ENCODE data around the gene CFAP74.

Gene CFAP74

GRCh38 chr1:1969505-1969900 lies 34.1 kb downstream of the CFAP74 start:
- no peak overlapping the region for H3K27ac ChIP-seq (ENCODE audit: low read depth, low read length)
- no CpG with 5 or more reads among the region's 10 CpGs for WGBS (ENCODE audit: extremely low coverage, insufficient coverage, low lambda C conversion rate)
- H3K27me3 ChIP-seq (ENCODE audit: insufficient read depth, low read length, poor library complexity): no peaks in the 10 kb centered on the region
- no peak overlapping the region for H3K4ac ChIP-seq (ENCODE audit: low read depth, low read length)
- H3K79me1 ChIP-seq (ENCODE audit: low read length): no peaks in the 10 kb centered on the region
- H2BK120ac ChIP-seq (ENCODE audit: low read depth, low read length): no peak overlapping the region
- H3K9ac ChIP-seq (ENCODE audit: low read length): no peak overlapping the region
- DNase-seq: no peak
- no peak overlapping the region for H3K18ac ChIP-seq (ENCODE audit: low read length)
- H3K4me1 ChIP-seq (ENCODE audit: control insufficient read depth, low read depth, low read length): no peaks in the 10 kb centered on the region
- H4K8ac ChIP-seq (ENCODE audit: low read depth, low read length): no peak overlapping the region
- no peak overlapping the region for H2BK15ac ChIP-seq (replicated peaks; ENCODE audit: low read depth)
- no peak overlapping the region for H2BK5ac ChIP-seq (ENCODE audit: low read length)
- H3K23ac ChIP-seq (ENCODE audit: low read length): no peak overlapping the region
- no peak overlapping the region for H4K5ac ChIP-seq (ENCODE audit: low read length)
- H3K4me2 ChIP-seq (ENCODE audit: low read length): no peak overlapping the region
- no peaks in the 10 kb centered on the region for H3K79me2 ChIP-seq (ENCODE audit: control insufficient read depth, insufficient read depth, low read length)
- no peaks in the 10 kb centered on the region for H3K36me3 ChIP-seq (ENCODE audit: control insufficient read depth, insufficient read depth, low read length)
- H2AK5ac ChIP-seq (ENCODE audit: low read length): no peak overlapping the region
- no peak overlapping the region for H3K56ac ChIP-seq (ENCODE audit: low read length)
- H3K4me3 ChIP-seq (ENCODE audit: low read length): no peak overlapping the region

- Histone ChIP-seq H3K23ac (ENCODE audit: low read length) (no peak overlapping the region), H4K5ac (ENCODE audit: low read length) (no peak overlapping the region), H3K36me3 (ENCODE audit: control insufficient read depth, insufficient read depth, low read length) (no peaks in the 10 kb centered on the region), H3K79me2 (ENCODE audit: control insufficient read depth, insufficient read depth, low read length) (no peaks in the 10 kb centered on the region), H3K79me1 (ENCODE audit: low read length) (no peaks in the 10 kb centered on the region), H2BK120ac (ENCODE audit: low read depth, low read length) (no peak overlapping the region), H3K4me2 (ENCODE audit: low read length) (no peak overlapping the region), H2BK5ac (ENCODE audit: low read length) (no peak overlapping the region), H3K27me3 (ENCODE audit: insufficient read depth, low read length, poor library complexity) (no peaks in the 10 kb centered on the region), H3K18ac (ENCODE audit: low read length) (no peak overlapping the region), H4K8ac (ENCODE audit: low read depth, low read length) (no peak overlapping the region), H2AK5ac (ENCODE audit: low read length) (no peak overlapping the region), H2BK15ac (replicated peaks; ENCODE audit: low read depth) (no peak overlapping the region), H3K4me3 (ENCODE audit: low read length) (no peak overlapping the region), H3K9ac (ENCODE audit: low read length) (no peak overlapping the region), H3K4ac (ENCODE audit: low read depth, low read length) (no peak overlapping the region), H3K4me1 (ENCODE audit: control insufficient read depth, low read depth, low read length) (no peaks in the 10 kb centered on the region), H3K27ac (ENCODE audit: low read depth, low read length) (no peak overlapping the region), H3K56ac (ENCODE audit: low read length) (no peak overlapping the region)
- no peak for DNase-seq
- WGBS (ENCODE audit: extremely low coverage, insufficient coverage, low lambda C conversion rate): no CpG with 5 or more reads among the region's 12 CpGs
Measured at GRCh38 chr1:1968767-1969504, 34.6 kb downstream of the CFAP74 start.

- no peaks in the 10 kb centered on the region for H3K79me1 ChIP-seq (ENCODE audit: low read length)
- H3K27ac ChIP-seq (ENCODE audit: low read depth, low read length): no peak overlapping the region
- H2BK120ac ChIP-seq (ENCODE audit: low read depth, low read length): no peak overlapping the region
Measured at GRCh38 chr1:1967879-1968278, 35.7 kb downstream of the CFAP74 start.

GRCh38 chr1:1967151-1967550 lies 36.4 kb downstream of the CFAP74 start:
- DNase-seq: no peak

More at GRCh38 chr1:1967879-1968278, 35.7 kb downstream of the CFAP74 start:
- Histone ChIP-seq H3K9ac (ENCODE audit: low read length) (no peak overlapping the region), H3K4me1 (ENCODE audit: control insufficient read depth, low read depth, low read length) (no peaks in the 10 kb centered on the region), H3K27me3 (ENCODE audit: insufficient read depth, low read length, poor library complexity) (no peaks in the 10 kb centered on the region), H2BK5ac (ENCODE audit: low read length) (no peak overlapping the region), H3K4me3 (ENCODE audit: low read length) (no peak overlapping the region), H3K36me3 (ENCODE audit: control insufficient read depth, insufficient read depth, low read length) (no peaks in the 10 kb centered on the region), H4K8ac (ENCODE audit: low read depth, low read length) (no peak overlapping the region), H3K23ac (ENCODE audit: low read length) (no peak overlapping the region), H3K4me2 (ENCODE audit: low read length) (no peak overlapping the region), H3K79me2 (ENCODE audit: control insufficient read depth, insufficient read depth, low read length) (no peaks in the 10 kb centered on the region), H2BK15ac (replicated peaks; ENCODE audit: low read depth) (no peak overlapping the region), H2AK5ac (ENCODE audit: low read length) (no peak overlapping the region), H3K56ac (ENCODE audit: low read length) (no peak overlapping the region), H3K18ac (ENCODE audit: low read length) (no peak overlapping the region), H3K4ac (ENCODE audit: low read depth, low read length) (no peak overlapping the region), H4K5ac (ENCODE audit: low read length) (no peak overlapping the region)
- DNase-seq: no peak
- WGBS (ENCODE audit: extremely low coverage, insufficient coverage, low lambda C conversion rate): 100% methylated on average over 2 of the region's 3 CpGs

GRCh38 chr1:1966071-1966740 lies 37.4 kb downstream of the CFAP74 start:
- Histone ChIP-seq H3K56ac (ENCODE audit: low read length) (no peak overlapping the region), H3K79me1 (ENCODE audit: low read length) (no peaks in the 10 kb centered on the region), H3K4me3 (ENCODE audit: low read length) (no peak overlapping the region), H3K4me2 (ENCODE audit: low read length) (no peak overlapping the region), H3K4ac (ENCODE audit: low read depth, low read length) (no peak overlapping the region), H3K36me3 (ENCODE audit: control insufficient read depth, insufficient read depth, low read length) (no peaks in the 10 kb centered on the region), H3K27me3 (ENCODE audit: insufficient read depth, low read length, poor library complexity) (no peaks in the 10 kb centered on the region), H3K9ac (ENCODE audit: low read length) (no peak overlapping the region), H3K4me1 (ENCODE audit: control insufficient read depth, low read depth, low read length) (no peaks in the 10 kb centered on the region), H3K79me2 (ENCODE audit: control insufficient read depth, insufficient read depth, low read length) (no peaks in the 10 kb centered on the region), H2BK120ac (ENCODE audit: low read depth, low read length) (no peak overlapping the region), H3K27ac (ENCODE audit: low read depth, low read length) (no peak overlapping the region), H4K8ac (ENCODE audit: low read depth, low read length) (no peak overlapping the region), H2BK5ac (ENCODE audit: low read length) (no peak overlapping the region), H3K23ac (ENCODE audit: low read length) (no peak overlapping the region), H3K18ac (ENCODE audit: low read length) (no peak overlapping the region), H2BK15ac (replicated peaks; ENCODE audit: low read depth) (no peak overlapping the region), H2AK5ac (ENCODE audit: low read length) (no peak overlapping the region), H4K5ac (ENCODE audit: low read length) (no peak overlapping the region)
- no CpG with 5 or more reads among the region's 38 CpGs for WGBS (ENCODE audit: extremely low coverage, insufficient coverage, low lambda C conversion rate)
- no peak for DNase-seq

More at GRCh38 chr1:1967151-1967550, 36.4 kb downstream of the CFAP74 start:
- no peak overlapping the region for H3K27ac ChIP-seq (ENCODE audit: low read depth, low read length)
- H3K36me3 ChIP-seq (ENCODE audit: control insufficient read depth, insufficient read depth, low read length): no peaks in the 10 kb centered on the region
- no peaks in the 10 kb centered on the region for H3K4me1 ChIP-seq (ENCODE audit: control insufficient read depth, low read depth, low read length)
- H3K23ac ChIP-seq (ENCODE audit: low read length): no peak overlapping the region
- H3K27me3 ChIP-seq (ENCODE audit: insufficient read depth, low read length, poor library complexity): no peaks in the 10 kb centered on the region
- no peak overlapping the region for H3K4ac ChIP-seq (ENCODE audit: low read depth, low read length)
- H3K79me2 ChIP-seq (ENCODE audit: control insufficient read depth, insufficient read depth, low read length): no peaks in the 10 kb centered on the region
- no peaks in the 10 kb centered on the region for H3K79me1 ChIP-seq (ENCODE audit: low read length)
- WGBS (ENCODE audit: extremely low coverage, insufficient coverage, low lambda C conversion rate): no CpG with 5 or more reads among the region's 16 CpGs
- no peak overlapping the region for H3K4me2 ChIP-seq (ENCODE audit: low read length)
- H3K4me3 ChIP-seq (ENCODE audit: low read length): no peak overlapping the region
- no peak overlapping the region for H2BK5ac ChIP-seq (ENCODE audit: low read length)
- no peak overlapping the region for H4K5ac ChIP-seq (ENCODE audit: low read length)
- no peak overlapping the region for H3K18ac ChIP-seq (ENCODE audit: low read length)
- no peak overlapping the region for H3K9ac ChIP-seq (ENCODE audit: low read length)
- H2AK5ac ChIP-seq (ENCODE audit: low read length): no peak overlapping the region
- no peak overlapping the region for H2BK15ac ChIP-seq (replicated peaks; ENCODE audit: low read depth)
- H3K56ac ChIP-seq (ENCODE audit: low read length): no peak overlapping the region
- H4K8ac ChIP-seq (ENCODE audit: low read depth, low read length): no peak overlapping the region
- no peak overlapping the region for H2BK120ac ChIP-seq (ENCODE audit: low read depth, low read length)
